Middle frontal gyrus (tissue), 1 donor: ENCODE results near the gene ASCC2.
"Not testable (repeated sequence)": the region's sequence is repeated elsewhere in the genome, so short reads cannot be mapped to it uniquely, and the experiment has no call there.

Experiments used
- DNase-seq: peaks from one replicate; pipeline ENCODE4 v3.0.0-alpha.2; 2015; ENCODE audit warnings: low spot score; ENCODE audit errors: extremely low spot score

ASCC2 gene

GRCh38 chr22:29756341-29756740 lies 81.7 kb downstream of the ASCC2 start:
- DNase-seq = no peak

DNA sequence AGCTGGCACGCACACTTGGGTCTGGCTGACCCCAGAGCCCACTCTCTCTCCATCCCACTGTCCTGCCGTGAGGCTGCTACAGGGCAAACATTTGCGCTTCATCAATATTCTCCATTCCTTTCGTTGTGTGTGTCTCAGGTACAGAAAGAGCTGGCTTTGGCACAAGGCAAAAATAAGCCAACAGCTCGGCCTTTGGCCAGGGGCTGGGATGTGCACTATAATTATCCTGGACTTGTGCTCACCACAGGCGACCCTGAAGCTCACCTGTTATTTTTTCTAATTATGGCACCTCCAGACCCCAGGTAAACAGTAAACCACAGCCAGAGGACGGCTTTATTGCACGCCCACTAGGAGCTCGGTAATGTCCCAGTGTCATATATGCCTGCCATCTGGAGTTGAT lies 82.2 kb downstream of the ASCC2 start:
- no peak for DNase-seq

DNA sequence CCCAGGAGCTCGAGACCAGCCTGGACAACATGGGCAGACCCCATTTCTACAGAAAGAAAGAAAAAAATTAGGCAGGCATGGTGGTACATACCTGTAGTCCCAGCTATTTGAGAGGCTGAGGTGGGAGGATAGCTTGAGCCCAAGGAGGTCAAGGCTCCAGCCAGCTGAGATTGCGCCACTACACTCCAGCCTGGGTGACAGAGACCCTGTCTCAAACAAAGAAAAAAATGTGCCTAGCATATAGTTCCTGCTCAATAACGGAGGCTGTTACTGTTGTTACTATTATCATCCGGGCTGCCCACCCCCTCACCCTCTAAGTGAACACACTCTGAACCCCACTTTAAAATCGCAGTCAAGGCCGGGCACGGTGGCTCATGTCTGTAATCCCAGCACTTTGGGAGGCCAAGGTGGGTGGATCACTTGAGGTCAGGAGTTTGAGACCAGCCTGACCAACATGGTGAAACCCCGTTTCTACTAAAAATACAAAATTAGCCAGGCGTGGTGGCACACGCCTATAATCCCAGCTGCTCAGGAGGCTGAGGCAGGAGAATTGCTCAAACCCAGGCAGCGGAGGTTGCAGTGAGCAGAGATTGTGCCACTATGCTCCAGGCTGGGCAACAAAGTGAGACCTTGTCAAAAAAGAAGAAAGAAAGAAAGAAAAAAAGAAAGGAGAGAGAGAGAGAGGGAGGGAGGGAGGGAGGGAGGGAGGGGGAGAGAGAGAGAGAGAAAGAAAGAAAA lies 83.2 kb downstream of the ASCC2 start:
- not testable (repeated sequence) for DNase-seq

GRCh38 chr22:29753808-29754657 lies 84.0 kb downstream of the ASCC2 start:
- no peak for DNase-seq

DNA sequence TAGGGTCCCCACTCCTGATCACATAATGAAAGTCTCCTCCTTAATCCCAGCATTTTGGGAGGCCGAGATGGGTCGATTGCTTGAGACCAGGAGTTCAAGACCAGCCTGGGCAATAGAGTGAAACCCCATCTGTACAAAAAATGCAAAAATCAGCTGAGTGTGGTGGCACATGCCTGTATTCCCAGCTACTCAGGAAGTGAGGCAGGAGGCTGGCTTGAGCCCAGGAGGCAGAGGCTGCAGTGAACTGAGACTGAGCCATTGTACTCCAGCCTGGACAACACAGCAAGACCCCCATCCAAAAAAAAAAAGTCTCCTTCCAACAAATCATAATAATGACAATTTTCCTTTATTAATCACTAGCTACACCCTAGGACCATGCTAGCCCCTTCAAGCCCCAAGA lies 86.4 kb downstream of the ASCC2 start:
- DNase-seq = no peak

- DNase-seq = no peak
Measured at GRCh38 chr22:29750559-29751538, 87.2 kb downstream of the ASCC2 start.

- no peak for DNase-seq
Measured at GRCh38 chr22:29750029-29750428, 88.0 kb downstream of the ASCC2 start.

DNA sequence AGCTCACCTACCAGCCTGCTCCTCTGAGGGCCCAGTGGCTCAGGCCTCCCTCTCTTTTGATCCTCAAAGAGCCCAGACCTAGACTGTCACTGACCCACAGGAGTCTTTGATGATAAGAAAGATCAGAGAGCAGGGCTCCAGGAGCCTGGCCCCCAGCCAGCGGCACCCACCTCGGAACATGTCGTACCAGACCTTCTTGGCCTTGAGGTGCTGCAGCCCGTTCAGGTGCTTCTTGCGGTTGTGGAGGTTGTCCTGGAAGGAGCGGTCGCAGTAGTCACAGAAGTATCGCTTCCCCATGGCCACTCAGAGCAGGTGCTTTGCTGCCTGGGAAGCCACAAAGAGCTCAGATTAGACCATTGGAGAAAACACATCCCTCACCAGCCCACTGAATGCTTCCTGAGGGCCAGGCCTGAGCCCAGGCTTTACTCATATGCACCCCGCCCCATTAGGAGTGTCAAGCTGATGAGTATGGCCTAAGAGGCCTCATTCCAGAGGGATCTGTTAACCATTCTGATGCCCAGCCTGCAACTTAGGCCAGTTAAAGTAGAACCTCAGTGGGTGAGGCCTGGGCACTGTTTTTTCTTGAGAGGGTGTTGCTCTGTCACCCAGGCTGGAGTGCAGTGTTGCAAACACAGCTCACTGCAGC lies 89.7 kb downstream of the ASCC2 start:
- DNase-seq = no peak

- DNase-seq = no peak
Measured at GRCh38 chr22:29747832-29748231, 90.2 kb downstream of the ASCC2 start.

- no peak for DNase-seq
Measured at GRCh38 chr22:29744902-29745301, 93.2 kb downstream of the ASCC2 start.

DNA sequence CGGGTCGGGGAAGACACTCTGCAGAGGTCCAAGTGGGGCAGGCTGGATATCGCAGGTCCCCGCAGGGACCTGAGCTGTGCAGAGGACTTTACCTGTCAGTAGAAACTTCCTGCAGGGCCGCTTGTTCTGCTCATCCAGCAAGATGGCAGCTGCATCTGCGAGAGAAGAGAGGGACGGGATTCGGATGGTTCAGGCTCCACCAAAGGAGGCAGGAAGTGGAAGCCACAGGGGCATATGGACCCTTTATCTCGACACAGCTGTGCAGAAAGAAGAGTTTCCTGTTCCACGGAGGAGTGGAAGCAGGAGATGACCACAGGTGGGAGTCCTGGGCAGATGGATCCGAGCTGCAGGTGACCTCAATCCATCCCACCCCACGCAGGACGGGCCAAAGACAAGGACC lies 95.7 kb downstream of the ASCC2 start:
- no peak for DNase-seq

- no peak for DNase-seq
Measured at GRCh38 chr22:29741926-29742325, 96.1 kb downstream of the ASCC2 start.

GRCh38 chr22:29740216-29740615 lies 97.9 kb downstream of the ASCC2 start:
- DNase-seq = no peak

GRCh38 chr22:29739346-29739875 lies 98.7 kb downstream of the ASCC2 start:
- DNase-seq = no peak
